K562 (cell line): ENCODE measurements around the gene ZFPM1. TPM values are rescaled to one million over a fixed set of nuclear protein-coding genes. Genes with fewer than 3 reads are reported as not detected.
A peak's percentile ranks its signal among the peaks of the same experiment; 100 is the strongest.

Experiments used
- BCOR ChIP-seq: fragments of 450-650 bp; IDR thresholded peaks from 2 replicates; pipeline ENCODE4 v1.6.1; 2016
- CBX3 ChIP-seq, 2 experiments: IDR thresholded peaks; 1 replicate in 1 of 2; 2 replicates in 1 of 2; pipeline ENCODE4 v1.6.1; 2012; ENCODE audit warnings: inconsistent platforms in 2 of 2, low read length in 2 of 2, borderline replicate concordance in 1 of 2, control low read depth in 1 of 2
- CTBP1 ChIP-seq: fragments of 450-650 bp; IDR thresholded peaks from 2 replicates; pipeline ENCODE4 v1.6.1; 2016; ENCODE audit warnings: borderline replicate concordance
- DPF2 ChIP-seq: fragments of 450-650 bp; IDR thresholded peaks from 2 replicates; pipeline ENCODE4 v1.6.1; 2016
- E2F6 ChIP-seq, 2 experiments: IDR thresholded peaks; 2 replicates each; pipeline ENCODE4 v1.6.1; 2011; ENCODE audit warnings: borderline replicate concordance in 1 of 2, control low read depth in 1 of 2, low read depth in 1 of 2, low read length in 1 of 2, mild to moderate bottlenecking in 1 of 2, mixed read lengths in 1 of 2, moderate library complexity in 1 of 2; ENCODE audit not compliant: insufficient read depth in 1 of 2, insufficient read length in 1 of 2, poor library complexity in 1 of 2, severe bottlenecking in 1 of 2; ENCODE audit errors: extremely low read depth in 1 of 2
- FOSL1 ChIP-seq: fragments of 200-800 bp; sonication (Bioruptor generic); conservative IDR thresholded peaks from 2 replicates; pipeline ENCODE4 v1.6.1; 2016; ENCODE audit warnings: missing genetic modification characterization, missing compliant biosample characterization
- GTF2A2 ChIP-seq: IDR thresholded peaks from 2 replicates; pipeline ENCODE4 v1.6.1; 2016; ENCODE audit warnings: mild to moderate bottlenecking, missing genetic modification characterization, missing compliant biosample characterization
- KHSRP ChIP-seq: fragments of 450-650 bp; IDR thresholded peaks from 2 replicates; pipeline ENCODE4 v1.6.1; 2017
- TAL1 ChIP-seq: fragments of 450-650 bp; IDR thresholded peaks from 2 replicates; pipeline ENCODE4 v1.6.1; 2016; ENCODE audit warnings: mild to moderate bottlenecking
- YY1 ChIP-seq, 3 experiments: IDR thresholded peaks; 2 replicates each; pipeline ENCODE4 v1.6.1; 2011; ENCODE audit warnings: low read length in 2 of 3, mild to moderate bottlenecking in 2 of 3, moderate library complexity in 2 of 3, borderline replicate concordance in 1 of 3, control low read depth in 1 of 3, low read depth in 1 of 3; ENCODE audit not compliant: insufficient read depth in 3 of 3, insufficient replicate concordance in 2 of 3, control insufficient read depth in 1 of 3, insufficient read length in 1 of 3; ENCODE audit errors: extremely low read depth in 1 of 3
- ZNF263 ChIP-seq: sonication (generic); formaldehyde crosslinking; IDR thresholded peaks from 2 replicates; pipeline ENCODE4 v1.8.0; 2022; ENCODE audit warnings: mild to moderate bottlenecking, missing genetic modification reagents, borderline replicate concordance
- polyA plus RNA-seq, 8 experiments: library from polyadenylated mRNA; depleted of rRNA in 4 of 8; stranded (reverse) in 5 of 8; unstranded in 3 of 8; fragments of >200 nt; fragmentation: Nextera tagmentation in 2 of 8; fragmentation: Illumina TruSeq in 1 of 8; extraction: Ambion mirVana in 2 of 8; extraction: Trizol in 1 of 8; gene quantifications; 2 replicates each; pipeline versions ENCODE4 v1.2.1 to v1.2.3, GENCODE V29; 2011 to 2014; ENCODE audit warnings: inconsistent platforms in 1 of 8, missing spikeins in 1 of 8
- total RNA-seq, 7 experiments: library from RNA; depleted of rRNA in 6 of 7; stranded (reverse); fragments of >200 nt in 6 of 7; fragmentation: Illumina TruSeq in 2 of 7; extraction: Trizol in 2 of 7; gene quantifications; 2 replicates each; pipeline versions ENCODE4 v1.2.1 to v1.2.3, GENCODE V29; 2011 to 2021; ENCODE audit warnings: low replicate concordance in 1 of 7
- TF ChIP-seq, protein P1 (sequence below): fragments of 450-650 bp; formaldehyde crosslinking; IDR thresholded peaks from 2 replicates; pipeline ENCODE4 v1.4.0; 2020; ENCODE audit warnings: mild to moderate bottlenecking, moderate library complexity
- TF ChIP-seq, protein P2 (sequence below): sonication (generic); formaldehyde crosslinking; IDR thresholded peaks from 2 replicates; pipeline ENCODE4 v1.8.0; 2022; ENCODE audit warnings: missing genetic modification reagents, mild to moderate bottlenecking, moderate library complexity, borderline replicate concordance

ZFPM1 gene
- total and polyA plus RNA-seq, 9 of the 15 experiments (the other 6 are each of a cell fraction or from before 2014, with no cell fraction given), result 0.03 to 35.9 (median 1.4) TPM

- TF ChIP-seq CBX3 (IDR thresholded peaks at IDR 0.05; ENCODE audit: borderline replicate concordance in 1 of 2, low read length in 2 of 2), result no peak
- TF ChIP-seq FOSL1 (tag), result peak; percentile 80
- TF ChIP-seq BCOR, result peak; percentile 62; the same call in 1 of the 2 replicates
- peak; percentile 55; the same call in 1 of the 2 replicates for TF ChIP-seq ZNF263 (CRISPR knock-in tag)
- TF ChIP-seq, protein P1, sequence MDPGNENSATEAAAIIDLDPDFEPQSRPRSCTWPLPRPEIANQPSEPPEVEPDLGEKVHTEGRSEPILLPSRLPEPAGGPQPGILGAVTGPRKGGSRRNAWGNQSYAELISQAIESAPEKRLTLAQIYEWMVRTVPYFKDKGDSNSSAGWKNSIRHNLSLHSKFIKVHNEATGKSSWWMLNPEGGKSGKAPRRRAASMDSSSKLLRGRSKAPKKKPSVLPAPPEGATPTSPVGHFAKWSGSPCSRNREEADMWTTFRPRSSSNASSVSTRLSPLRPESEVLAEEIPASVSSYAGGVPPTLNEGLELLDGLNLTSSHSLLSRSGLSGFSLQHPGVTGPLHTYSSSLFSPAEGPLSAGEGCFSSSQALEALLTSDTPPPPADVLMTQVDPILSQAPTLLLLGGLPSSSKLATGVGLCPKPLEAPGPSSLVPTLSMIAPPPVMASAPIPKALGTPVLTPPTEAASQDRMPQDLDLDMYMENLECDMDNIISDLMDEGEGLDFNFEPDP (CRISPR knock-in tag), result no peak
- TF ChIP-seq GTF2A2 (tag), result no peak
- no peak for TF ChIP-seq KHSRP
- TF ChIP-seq YY1 (IDR thresholded peaks at IDR 0.05; ENCODE audit: borderline replicate concordance in 1 of 3, control insufficient read depth in 1 of 3, extremely low read depth in 1 of 3, insufficient read depth in 3 of 3, insufficient read length in 1 of 3, insufficient replicate concordance in 2 of 3, low read depth in 1 of 3, low read length in 2 of 3), result no peak
- TF ChIP-seq, protein P2, sequence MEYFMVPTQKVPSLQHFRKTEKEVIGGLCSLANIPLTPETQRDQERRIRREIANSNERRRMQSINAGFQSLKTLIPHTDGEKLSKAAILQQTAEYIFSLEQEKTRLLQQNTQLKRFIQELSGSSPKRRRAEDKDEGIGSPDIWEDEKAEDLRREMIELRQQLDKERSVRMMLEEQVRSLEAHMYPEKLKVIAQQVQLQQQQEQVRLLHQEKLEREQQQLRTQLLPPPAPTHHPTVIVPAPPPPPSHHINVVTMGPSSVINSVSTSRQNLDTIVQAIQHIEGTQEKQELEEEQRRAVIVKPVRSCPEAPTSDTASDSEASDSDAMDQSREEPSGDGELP (CRISPR knock-in tag), result no peak
- peak; percentile 4; the same call in 1 of the 2 replicates for TF ChIP-seq TAL1
- TF ChIP-seq DPF2, result 0 out of 2 replicates have a peak, but pooled peaks have one; percentile 26
- no peak for TF ChIP-seq E2F6 (IDR thresholded peaks at IDR 0.05; ENCODE audit: borderline replicate concordance in 1 of 2, extremely low read depth in 1 of 2, insufficient read depth in 1 of 2, insufficient read length in 1 of 2, low read depth in 1 of 2, low read length in 1 of 2, poor library complexity in 1 of 2, severe bottlenecking in 1 of 2)
- TF ChIP-seq CTBP1, result 0 out of 2 replicates have a peak, but pooled peaks have one; percentile 11
Measured at GRCh38 chr16:88464447-88465318, 11.6 kb downstream of the ZFPM1 start (continued).
